Measurements from ENCODE around the gene CLIC1.
A peak's percentile ranks its signal among the peaks of the same experiment; 100 is the strongest.

The CLIC1 gene

GRCh38 chr6:31737991-31738979, 2.0 kb upstream of the CLIC1 start:
- no peak for DNase-seq (ENCODE audit: low read depth)

GRCh38 chr6:31737315-31737990, 1.1 kb upstream of the CLIC1 start:
- DNase-seq (ENCODE audit: low read depth) = no peak

GRCh38 chr6:31736768-31737314, 511 bp upstream of the CLIC1 start:
- DNase-seq (ENCODE audit: low read depth) = no peak

- no peak for DNase-seq (ENCODE audit: low read depth)
Observed at GRCh38 chr6:31734821-31735406, 1.4 kb downstream of the CLIC1 start.

- DNase-seq (ENCODE audit: low read depth) = no peak
Observed at GRCh38 chr6:31734247-31734820, 2.0 kb downstream of the CLIC1 start.

GRCh38 chr6:31733734-31734133, 2.6 kb downstream of the CLIC1 start:
- DNase-seq (ENCODE audit: low read depth) = no peak

GRCh38 chr6:31732029-31732428, 4.3 kb downstream of the CLIC1 start:
- DNase-seq (ENCODE audit: low read depth) = no peak

- no peak for DNase-seq (ENCODE audit: low read depth)
Observed at GRCh38 chr6:31730631-31731086, 5.7 kb downstream of the CLIC1 start.

- DNase-seq (ENCODE audit: low read depth) = peak; percentile 48
Observed at GRCh38 chr6:31729979-31730630, 6.2 kb downstream of the CLIC1 start.

- DNase-seq (ENCODE audit: low read depth) = peak; percentile 56
Observed at GRCh38 chr6:31729515-31729978, 6.8 kb downstream of the CLIC1 start.

GRCh38 chr6:31728767-31729514, 7.4 kb downstream of the CLIC1 start, which contains the start of gene DDAH2:
DDAH2 (minus strand) TSS chr6:31729299; CDS start chr6:31729161, 138 bp downstream.
- DNase-seq (ENCODE audit: low read depth) = no peak

GRCh38 chr6:31727717-31728671, 8.3 kb downstream of the CLIC1 start:
- no peak for DNase-seq (ENCODE audit: low read depth)

- DNase-seq (ENCODE audit: low read depth) = no peak
Observed at GRCh38 chr6:31727034-31727716, 9.2 kb downstream of the CLIC1 start.

GRCh38 chr6:31725502-31726350, 10.6 kb downstream of the CLIC1 start:
- no peak for DNase-seq (ENCODE audit: low read depth)

- DNase-seq (ENCODE audit: low read depth) = no peak
Observed at GRCh38 chr6:31723980-31724691, 12.2 kb downstream of the CLIC1 start.

GRCh38 chr6:31723245-31723979, 12.9 kb downstream of the CLIC1 start, which contains the start of gene MPIG6B:
MPIG6B (plus strand) TSS chr6:31723373; CDS start chr6:31723384, 11 bp downstream.
- no peak for DNase-seq (ENCODE audit: low read depth)

Data from stimulated activated CD8-positive, alpha-beta memory T cell treated with anti-CD3 and anti-CD28 coated beads, Interleukin-15, amount 100 ng/mL, for 24 hours (primary cell).